ENCODE data around the gene LAG3. TPM values are rescaled to one million over a fixed set of nuclear protein-coding genes. Genes with fewer than 3 reads are reported as not detected.

LAG3 gene
- total and polyA plus RNA-seq, 5 donors from 2014 or later = 6.3 to 12.6 (median 9.5) TPM

- peaks cover 0 to 3% (median 0%) of the 10 kb centered on the region in 7 donors for H3K9me3 Mint-ChIP-seq
- H3K27ac Mint-ChIP-seq = no peak overlapping the region
These were observed 52.6 kb downstream of the LAG3 start for GRCh38 chr12:6824901-6825381.

GRCh38 chr12:6825398-6826124 lies 53.2 kb downstream of the LAG3 start:
- ATAC-seq (ENCODE audit: low read depth in 2 of 2) (peak; percentile 57 to 58), DNase-seq (peak; percentile 68 to 78 (median 73))
- Histone ChIP-seq H3K27ac (ENCODE audit: insufficient read depth, low read length, poor library complexity, severe bottlenecking) (no peak overlapping the region), H3K36me3 (ENCODE audit: control insufficient read depth, insufficient read depth, low read length) (no peaks in the 10 kb centered on the region), H3K4me3 (ENCODE audit: low read depth, low read length) (no peak overlapping the region), H3K4me1 (ENCODE audit: control insufficient read depth, insufficient read depth, low read length, poor library complexity, severe bottlenecking) (peaks cover 34% of the 10 kb centered on the region), H3K27me3 (ENCODE audit: control insufficient read depth, insufficient read depth, low read length) (peaks cover 13% of the 10 kb centered on the region), H3K9me3 (ENCODE audit: control insufficient read depth in 2 of 2, low read length in 2 of 2) (no peaks in the 10 kb centered on the region)
- Mint-ChIP-seq H3K4me1 (peaks cover 0 to 47% (median 16%) of the 10 kb centered on the region in 4 donors), H3K36me3 (no peaks in the 10 kb centered on the region), H3K27me3 (peaks cover 73% of the 10 kb centered on the region), H3K4me3 (peak overlapping the region in 2 of 4 donors; percentile 39 to 59), H3K27ac (no peak overlapping the region), H3K9me3 (peaks cover 0 to 3% (median 0%) of the 10 kb centered on the region in 7 donors)

More at GRCh38 chr12:6824901-6825381, 52.6 kb downstream of the LAG3 start:
- Histone ChIP-seq H3K4me1 (ENCODE audit: control insufficient read depth, insufficient read depth, low read length, poor library complexity, severe bottlenecking) (peaks cover 34% of the 10 kb centered on the region), H3K36me3 (ENCODE audit: control insufficient read depth, insufficient read depth, low read length) (no peaks in the 10 kb centered on the region), H3K27me3 (ENCODE audit: control insufficient read depth, insufficient read depth, low read length) (peaks cover 10% of the 10 kb centered on the region), H3K27ac (ENCODE audit: insufficient read depth, low read length, poor library complexity, severe bottlenecking) (no peak overlapping the region), H3K9me3 (ENCODE audit: control insufficient read depth in 2 of 2, low read length in 2 of 2) (no peaks in the 10 kb centered on the region), H3K4me3 (ENCODE audit: low read depth, low read length) (no peak overlapping the region)
- ATAC-seq (ENCODE audit: low read depth in 2 of 2) (no peak), DNase-seq (no peak)
- Mint-ChIP-seq H3K27me3 (peaks cover 66% of the 10 kb centered on the region), H3K36me3 (no peaks in the 10 kb centered on the region), H3K4me1 (peaks cover 0 to 47% (median 18%) of the 10 kb centered on the region in 4 donors), H3K4me3 (no peak overlapping the region)

- ATAC-seq (ENCODE audit: low read depth in 2 of 2) = no peak
- H3K9me3 Mint-ChIP-seq = peaks cover 0 to 3% (median 0%) of the 10 kb centered on the region in 7 donors
- H3K27me3 Mint-ChIP-seq = peaks cover 74% of the 10 kb centered on the region
- H3K4me1 Mint-ChIP-seq = peaks cover 0 to 40% (median 11%) of the 10 kb centered on the region in 4 donors
- peaks cover 28% of the 10 kb centered on the region for H3K4me1 ChIP-seq (ENCODE audit: control insufficient read depth, insufficient read depth, low read length, poor library complexity, severe bottlenecking)
- no peak for DNase-seq
- peak overlapping the region in 3 of 4 donors; percentile 39 to 59 (median 43) for H3K4me3 Mint-ChIP-seq
- H3K9me3 ChIP-seq (ENCODE audit: control insufficient read depth in 2 of 2, low read length in 2 of 2) = no peaks in the 10 kb centered on the region
- H3K27ac Mint-ChIP-seq = no peak overlapping the region
- H3K27ac ChIP-seq (ENCODE audit: insufficient read depth, low read length, poor library complexity, severe bottlenecking) = no peak overlapping the region
- H3K36me3 Mint-ChIP-seq = no peaks in the 10 kb centered on the region
- no peak overlapping the region for H3K4me3 ChIP-seq (ENCODE audit: low read depth, low read length)
- H3K36me3 ChIP-seq (ENCODE audit: control insufficient read depth, insufficient read depth, low read length) = no peaks in the 10 kb centered on the region
- H3K27me3 ChIP-seq (ENCODE audit: control insufficient read depth, insufficient read depth, low read length) = peaks cover 15% of the 10 kb centered on the region
These were observed 53.9 kb downstream of the LAG3 start for GRCh38 chr12:6826125-6826733.

GRCh38 chr12:6826734-6827436 lies 54.6 kb downstream of the LAG3 start:
- Histone ChIP-seq H3K27ac (ENCODE audit: insufficient read depth, low read length, poor library complexity, severe bottlenecking) (no peak overlapping the region), H3K27me3 (ENCODE audit: control insufficient read depth, insufficient read depth, low read length) (peaks cover 15% of the 10 kb centered on the region), H3K4me3 (ENCODE audit: low read depth, low read length) (no peak overlapping the region), H3K9me3 (ENCODE audit: control insufficient read depth in 2 of 2, low read length in 2 of 2) (no peaks in the 10 kb centered on the region), H3K36me3 (ENCODE audit: control insufficient read depth, insufficient read depth, low read length) (no peaks in the 10 kb centered on the region), H3K4me1 (ENCODE audit: control insufficient read depth, insufficient read depth, low read length, poor library complexity, severe bottlenecking) (peaks cover 23% of the 10 kb centered on the region)
- ATAC-seq (ENCODE audit: low read depth in 2 of 2) = no peak
- Mint-ChIP-seq H3K36me3 (no peaks in the 10 kb centered on the region), H3K4me3 (peak overlapping the region; percentile 77 to 92 (median 81)), H3K4me1 (peaks cover 0 to 37% (median 10%) of the 10 kb centered on the region in 4 donors), H3K9me3 (peaks cover 0 to 3% (median 0%) of the 10 kb centered on the region in 7 donors), H3K27me3 (peaks cover 75% of the 10 kb centered on the region), H3K27ac (no peak overlapping the region)
- DNase-seq = no peak

- Mint-ChIP-seq H3K9me3 (peaks cover 0 to 3% (median 0%) of the 10 kb centered on the region in 7 donors), H3K36me3 (no peaks in the 10 kb centered on the region), H3K27me3 (peaks cover 76% of the 10 kb centered on the region), H3K4me1 (peaks cover 0 to 31% (median 10%) of the 10 kb centered on the region in 4 donors), H3K27ac (no peak overlapping the region), H3K4me3 (peak overlapping the region; percentile 77 to 92 (median 81))
- Histone ChIP-seq H3K36me3 (ENCODE audit: control insufficient read depth, insufficient read depth, low read length) (no peaks in the 10 kb centered on the region), H3K27ac (ENCODE audit: insufficient read depth, low read length, poor library complexity, severe bottlenecking) (no peak overlapping the region), H3K9me3 (ENCODE audit: control insufficient read depth in 2 of 2, low read length in 2 of 2) (no peaks in the 10 kb centered on the region), H3K4me1 (ENCODE audit: control insufficient read depth, insufficient read depth, low read length, poor library complexity, severe bottlenecking) (peaks cover 22% of the 10 kb centered on the region), H3K27me3 (ENCODE audit: control insufficient read depth, insufficient read depth, low read length) (peaks cover 15% of the 10 kb centered on the region), H3K4me3 (ENCODE audit: low read depth, low read length) (no peak overlapping the region)
- DNase-seq (peak in 1 of 3 donors; percentile 43), ATAC-seq (ENCODE audit: low read depth in 2 of 2) (no peak)
These were observed 55.2 kb downstream of the LAG3 start for GRCh38 chr12:6827437-6827911.

Other genes starting within 250 kb of the LAG3 start
- 669 TPM for gene GAPDH, start 238.0 kb upstream of the LAG3 start, total RNA-seq
- 1,000 to 10,000 TPM; 1,962 to 2,973 (median 2,405) TPM for gene GAPDH, start 238.0 kb upstream of the LAG3 start, polyA plus RNA-seq
- gene IFFO1, start 216.5 kb upstream of the LAG3 start, total RNA-seq = 46.6 TPM
- 10 to 100 TPM in 1 of 4 donors, 1 to 10 TPM in 3; 5.6 to 10.4 (median 8.3) TPM for gene IFFO1, start 216.5 kb upstream of the LAG3 start, polyA plus RNA-seq
- gene NOP2, start 204.2 kb upstream of the LAG3 start, total RNA-seq = 77.5 TPM
- gene NOP2, start 204.2 kb upstream of the LAG3 start, polyA plus RNA-seq = 10 to 100 TPM; 13.2 to 34.0 (median 22.5) TPM
- gene CHD4, start 165.1 kb upstream of the LAG3 start, total RNA-seq = 474 TPM
- gene CHD4, start 165.1 kb upstream of the LAG3 start, polyA plus RNA-seq = 10 to 100 TPM; 32.2 to 43.4 (median 38.8) TPM
- 7.0 TPM for gene LPAR5, start 136.6 kb upstream of the LAG3 start, total RNA-seq
- 10 to 100 TPM in 1 of 4 donors, 1 to 10 TPM in 3; 6.6 to 17.3 (median 8.6) TPM for gene LPAR5, start 136.6 kb upstream of the LAG3 start, polyA plus RNA-seq
- gene ACRBP, start 125.1 kb upstream of the LAG3 start, total RNA-seq = 13.7 TPM
- under 1 TPM in 1 of 4 donors, not detected in 3; 0.41 TPM for gene ACRBP, start 125.1 kb upstream of the LAG3 start, polyA plus RNA-seq
- 34.6 TPM for gene ING4, start 109.4 kb upstream of the LAG3 start, total RNA-seq
- gene ING4, start 109.4 kb upstream of the LAG3 start, polyA plus RNA-seq = 10 to 100 TPM; 70.5 to 90.6 (median 82.4) TPM
- 68.3 TPM for gene ZNF384, start 83.1 kb upstream of the LAG3 start, total RNA-seq
- 10 to 100 TPM; 13.4 to 25.3 (median 19.6) TPM for gene ZNF384, start 83.1 kb upstream of the LAG3 start, polyA plus RNA-seq
- gene PIANP, start 71.7 kb upstream of the LAG3 start, total RNA-seq = not detected
- gene PIANP, start 71.7 kb upstream of the LAG3 start, polyA plus RNA-seq = under 1 TPM in 1 of 4 donors, not detected in 3; 0.13 TPM
- gene COPS7A, start 48.5 kb upstream of the LAG3 start, total RNA-seq = 20.7 TPM
- gene COPS7A, start 48.5 kb upstream of the LAG3 start, polyA plus RNA-seq = 10 to 100 TPM; 37.8 to 48.4 (median 42.6) TPM
- 101 TPM for gene MLF2, start 19.4 kb upstream of the LAG3 start, total RNA-seq
- 100 to 1,000 TPM; 104 to 124 (median 114) TPM for gene MLF2, start 19.4 kb upstream of the LAG3 start, polyA plus RNA-seq
- 15.0 TPM for gene PTMS, start 6.2 kb upstream of the LAG3 start, total RNA-seq
- gene PTMS, start 6.2 kb upstream of the LAG3 start, polyA plus RNA-seq = 1 to 10 TPM; 1.3 to 3.9 (median 2.5) TPM
- gene CD4, start 17.0 kb downstream of the LAG3 start, total RNA-seq = 224 TPM
- gene CD4, start 17.0 kb downstream of the LAG3 start, polyA plus RNA-seq = 100 to 1,000 TPM; 312 to 330 (median 324) TPM
- gene GPR162, start 49.3 kb downstream of the LAG3 start, total RNA-seq = not detected
- not detected for gene GPR162, start 49.3 kb downstream of the LAG3 start, polyA plus RNA-seq
- gene P3H3, start 55.9 kb downstream of the LAG3 start, total RNA-seq = 1.4 TPM
- 1 to 10 TPM in 1 of 4 donors, under 1 TPM in 2, not detected in 1; 0.64 to 1.2 (median 1.00) TPM for gene P3H3, start 55.9 kb downstream of the LAG3 start, polyA plus RNA-seq
- gene GNB3, start 68.4 kb downstream of the LAG3 start, total RNA-seq = not detected
- not detected for gene GNB3, start 68.4 kb downstream of the LAG3 start, polyA plus RNA-seq
- 1.9 TPM for gene CDCA3, start 78.8 kb downstream of the LAG3 start, total RNA-seq
- 1 to 10 TPM; 1.7 to 4.0 (median 2.1) TPM for gene CDCA3, start 78.8 kb downstream of the LAG3 start, polyA plus RNA-seq
- 63.5 TPM for gene USP5, start 79.6 kb downstream of the LAG3 start, total RNA-seq
- gene USP5, start 79.6 kb downstream of the LAG3 start, polyA plus RNA-seq = 10 to 100 TPM; 44.4 to 57.0 (median 48.4) TPM
- 153 TPM for gene TPI1, start 95.0 kb downstream of the LAG3 start, total RNA-seq
- 100 to 1,000 TPM; 493 to 633 (median 527) TPM for gene TPI1, start 95.0 kb downstream of the LAG3 start, polyA plus RNA-seq
- gene SPSB2, start 100.8 kb downstream of the LAG3 start, total RNA-seq = 8.2 TPM
- 10 to 100 TPM in 3 of 4 donors, 1 to 10 TPM in 1; 8.0 to 19.2 (median 13.2) TPM for gene SPSB2, start 100.8 kb downstream of the LAG3 start, polyA plus RNA-seq
- gene LRRC23, start 132.3 kb downstream of the LAG3 start, total RNA-seq = 6.6 TPM
- gene LRRC23, start 132.3 kb downstream of the LAG3 start, polyA plus RNA-seq = 1 to 10 TPM; 2.2 to 5.1 (median 4.5) TPM
- 88.2 TPM for gene ENO2, start 142.1 kb downstream of the LAG3 start, total RNA-seq
- gene ENO2, start 142.1 kb downstream of the LAG3 start, polyA plus RNA-seq = 10 to 100 TPM; 18.1 to 24.8 (median 22.7) TPM
- gene ATN1, start 155.4 kb downstream of the LAG3 start, total RNA-seq = 27.5 TPM
- under 1 TPM; 0.17 to 0.82 (median 0.53) TPM for gene ATN1, start 155.4 kb downstream of the LAG3 start, polyA plus RNA-seq
- gene RNU7-1, start 171.3 kb downstream of the LAG3 start, total RNA-seq = not detected
- gene RNU7-1, start 171.3 kb downstream of the LAG3 start, polyA plus RNA-seq = not detected
- 186 TPM for gene C12orf57, start 171.5 kb downstream of the LAG3 start, total RNA-seq
- gene C12orf57, start 171.5 kb downstream of the LAG3 start, polyA plus RNA-seq = 100 to 1,000 TPM; 310 to 410 (median 340) TPM
- gene PTPN6, start 178.8 kb downstream of the LAG3 start, total RNA-seq = 174 TPM
- gene PTPN6, start 178.8 kb downstream of the LAG3 start, polyA plus RNA-seq = 100 to 1,000 TPM; 261 to 321 (median 291) TPM
- 134 TPM for gene PHB2, start 198.1 kb downstream of the LAG3 start, total RNA-seq
- gene PHB2, start 198.1 kb downstream of the LAG3 start, polyA plus RNA-seq = 100 to 1,000 TPM; 118 to 134 (median 125) TPM
- 44.1 TPM for gene EMG1, start 198.4 kb downstream of the LAG3 start, total RNA-seq
- gene EMG1, start 198.4 kb downstream of the LAG3 start, polyA plus RNA-seq = 10 to 100 TPM; 71.8 to 89.4 (median 79.4) TPM
- 28.3 TPM for gene LPCAT3, start 246.0 kb downstream of the LAG3 start, total RNA-seq
- 10 to 100 TPM; 25.0 to 32.8 (median 30.9) TPM for gene LPCAT3, start 246.0 kb downstream of the LAG3 start, polyA plus RNA-seq